GM19438 (cell line): ENCODE measurements around the gene KPNA6.
"Not testable (repeated sequence)": the region's sequence is repeated elsewhere in the genome, so short reads cannot be mapped to it uniquely, and the experiment has no call there.

Experiments
- ATAC-seq: cut with Tn5 transposase; IDR thresholded peaks from one replicate; pipeline ENCODE4 v1.9.1; 2021; ENCODE audit warnings: low read depth; ENCODE audit not compliant: unreplicated experiment

Gene KPNA6

DNA sequence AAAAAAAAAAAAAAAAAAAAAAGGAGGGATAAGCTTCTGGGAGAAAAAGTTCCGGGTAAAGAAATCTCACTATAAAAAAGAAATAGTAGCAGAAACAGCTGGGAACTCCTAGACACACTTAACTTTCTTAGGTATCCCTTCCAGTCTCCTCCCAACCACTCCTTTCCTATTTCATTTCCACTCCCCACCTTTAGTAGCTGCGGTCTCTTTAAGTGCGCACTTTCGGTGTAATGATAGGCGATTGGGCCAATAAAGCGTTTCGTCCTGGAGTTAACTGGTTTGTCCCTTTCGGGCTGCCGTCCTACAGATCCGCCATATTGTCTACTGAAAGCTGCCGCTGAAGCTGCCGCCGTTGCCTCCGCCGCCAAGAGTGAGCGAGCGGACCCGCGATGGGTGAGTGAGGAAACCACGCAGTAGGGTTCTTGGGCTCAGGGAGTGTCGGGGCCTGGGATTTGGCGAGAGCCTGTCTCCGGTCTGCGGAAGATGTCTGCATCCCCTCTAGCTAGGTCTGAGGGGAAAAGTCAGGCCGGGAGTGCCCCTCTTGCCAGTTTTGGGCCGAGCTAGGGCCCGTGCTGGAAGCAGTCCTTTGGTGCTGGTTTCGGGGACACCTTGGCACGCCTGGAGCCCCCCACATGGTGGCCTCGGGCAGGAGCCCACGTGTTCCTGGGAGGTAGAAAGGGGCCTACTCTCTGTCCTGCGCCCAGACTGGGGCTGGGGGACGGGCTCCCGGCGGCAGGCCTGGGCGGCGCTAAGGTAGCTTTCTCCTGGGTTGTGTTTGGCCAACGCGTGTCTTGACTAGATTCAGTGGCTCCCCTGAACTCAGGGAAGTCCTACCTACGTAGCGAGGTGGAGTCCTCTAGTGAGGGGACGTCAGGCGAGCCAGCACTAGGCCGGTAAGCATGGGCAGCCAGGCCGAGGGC, at the start of gene KPNA6:
Gene KPNA6, plus strand, starts transcription at position 315 of the 920 bp plus-strand sequence. Its CDS starts 75 bp downstream, at position 390.
- ATAC-seq = peak; percentile 60

DNA sequence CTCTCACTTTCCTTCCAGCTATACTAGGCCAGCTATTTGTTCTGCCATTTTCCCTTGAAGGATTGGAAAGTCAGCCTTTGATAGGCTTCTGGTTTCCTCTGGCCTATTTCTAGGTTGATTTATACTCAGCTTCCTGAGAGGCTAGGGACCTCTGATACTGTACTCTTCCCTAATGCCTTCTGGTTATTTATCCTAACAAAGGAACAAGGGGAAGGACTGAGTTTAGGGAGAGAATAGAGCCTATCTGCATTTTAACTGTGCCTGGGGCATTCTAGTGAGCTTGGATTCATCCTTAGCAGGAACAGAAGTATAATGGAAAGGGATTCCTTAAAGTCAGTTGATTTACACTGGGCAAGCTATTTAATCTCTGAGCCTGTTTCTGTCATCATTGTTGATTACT, 46.9 kb upstream of the KPNA6 start:
- ATAC-seq = no peak

DNA sequence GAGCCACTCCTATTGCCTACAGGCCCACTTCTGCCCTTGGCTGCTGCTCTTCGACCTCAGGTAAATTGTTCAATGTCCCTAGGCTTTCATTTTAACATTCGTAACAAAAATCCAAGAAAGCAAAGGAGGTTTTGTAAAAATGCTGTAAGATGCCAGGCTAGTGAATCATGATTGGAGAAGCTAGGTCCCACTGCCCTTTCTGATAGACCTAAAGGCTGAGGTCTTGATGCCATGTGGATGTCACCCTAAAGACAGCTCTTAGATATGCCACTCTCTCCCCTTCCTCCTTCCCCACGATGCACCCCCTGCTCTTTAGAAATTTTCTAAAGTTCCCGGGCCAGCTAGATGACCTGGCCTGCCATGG, 45.0 kb upstream of the KPNA6 start:
- ATAC-seq = no peak

DNA sequence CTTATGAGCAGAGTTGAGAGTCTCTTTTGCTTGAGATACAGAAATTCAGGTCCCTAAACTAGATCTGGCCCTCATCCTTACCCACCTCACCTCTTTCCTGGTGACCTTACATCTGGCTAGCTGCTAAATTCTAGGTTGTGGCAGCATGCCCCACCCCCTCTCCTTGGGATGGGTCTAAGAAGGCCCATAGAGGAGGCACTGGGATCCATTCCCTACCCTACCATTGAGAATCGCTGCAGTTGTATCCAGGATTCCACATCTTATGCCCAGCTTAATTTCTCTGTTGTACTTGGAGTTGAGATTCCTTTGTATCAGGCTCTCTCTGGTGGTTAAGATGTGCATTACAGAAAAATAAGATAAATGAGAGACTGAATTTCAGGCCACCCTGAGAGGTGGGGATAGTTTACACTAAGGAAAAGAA, 44.6 kb upstream of the KPNA6 start:
- no peak for ATAC-seq

GRCh38 chr1:32065613-32066488, 42.0 kb upstream of the KPNA6 start:
- ATAC-seq = not testable (repeated sequence)

DNA sequence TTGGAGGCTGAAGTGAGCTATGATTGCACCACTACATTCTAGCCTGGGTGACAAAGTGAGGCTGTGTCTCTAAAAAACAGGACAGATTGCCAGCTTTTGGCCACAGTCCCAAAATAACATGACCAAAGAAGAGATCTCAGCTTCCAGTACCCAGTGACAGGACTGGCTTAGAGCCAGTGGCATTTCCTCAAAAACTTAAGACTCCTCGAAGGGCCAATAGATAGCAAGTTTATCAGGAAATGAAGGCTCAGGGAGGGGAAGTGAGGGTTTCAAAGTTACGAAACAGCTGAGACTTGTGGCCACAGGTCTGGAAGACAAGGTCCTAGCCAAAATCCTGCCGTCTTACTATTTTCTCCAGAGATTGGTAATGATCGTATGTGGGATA, 41.4 kb upstream of the KPNA6 start:
- ATAC-seq = no peak

DNA sequence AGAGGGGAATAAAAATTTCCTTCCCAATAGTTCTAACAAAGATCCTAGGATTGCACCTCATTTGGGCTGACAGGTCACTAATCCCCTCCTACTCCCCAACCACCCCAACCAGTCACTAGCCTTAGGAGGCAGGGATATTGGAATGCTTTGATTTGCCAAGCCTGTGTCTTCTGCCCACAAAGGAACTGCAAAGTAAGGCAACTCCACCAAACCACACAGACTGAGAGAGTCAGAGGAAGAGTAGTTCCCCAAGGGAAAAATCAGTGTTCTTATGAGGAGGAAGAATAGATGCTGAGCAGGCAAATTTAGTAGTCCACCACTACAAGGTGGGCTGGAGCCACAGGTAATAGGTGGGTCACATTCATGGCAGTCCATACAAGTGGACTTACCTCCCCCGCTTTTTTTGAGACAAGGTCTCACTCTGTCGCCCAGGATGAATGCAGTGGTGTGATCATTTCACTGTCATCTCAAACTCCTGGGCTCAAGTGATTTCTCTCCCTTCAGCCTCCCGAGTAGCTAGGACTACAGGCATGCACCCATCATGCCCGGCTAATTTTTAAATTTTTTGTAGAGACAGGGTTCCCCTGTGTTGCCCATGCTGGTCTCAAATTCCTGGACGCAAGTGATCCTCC, 38.8 kb upstream of the KPNA6 start:
- ATAC-seq = no peak

- ATAC-seq = no peak
These were observed 35.9 kb upstream of the KPNA6 start for GRCh38 chr1:32071758-32072621.

- peak; percentile 80 for ATAC-seq
These were observed 35.1 kb upstream of the KPNA6 start, which contains the start of gene TMEM39B for GRCh38 chr1:32072622-32073298. Gene TMEM39B, plus strand, starts transcription at chr1:32072939. Its CDS starts 109 bp downstream, at chr1:32073048.

- ATAC-seq = no peak
These were observed 34.3 kb upstream of the KPNA6 start for GRCh38 chr1:32073299-32074229.

- no peak for ATAC-seq
These were observed 33.0 kb upstream of the KPNA6 start for GRCh38 chr1:32074841-32075240.

DNA sequence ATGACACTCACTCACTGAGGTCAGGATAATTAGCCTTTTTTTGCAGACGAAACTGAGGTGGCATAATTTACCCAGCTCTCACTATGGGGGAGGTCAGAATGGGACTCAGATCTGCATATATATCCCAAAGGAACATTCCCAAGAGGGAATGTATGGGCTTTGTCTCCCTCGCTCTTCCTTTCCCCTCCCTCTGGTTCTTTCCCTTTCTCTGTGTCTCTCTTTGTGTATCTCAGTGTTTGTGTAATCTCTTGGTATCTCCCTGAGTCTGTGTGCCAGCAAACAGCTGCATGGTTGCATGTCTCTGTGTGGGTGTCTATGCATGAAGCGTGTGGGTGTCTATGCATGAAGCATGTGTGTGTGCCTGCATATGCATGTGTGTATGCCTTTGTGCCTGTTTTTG, 30.4 kb upstream of the KPNA6 start:
- no peak for ATAC-seq

GRCh38 chr1:32082022-32082421, 25.8 kb upstream of the KPNA6 start:
- ATAC-seq = no peak

DNA sequence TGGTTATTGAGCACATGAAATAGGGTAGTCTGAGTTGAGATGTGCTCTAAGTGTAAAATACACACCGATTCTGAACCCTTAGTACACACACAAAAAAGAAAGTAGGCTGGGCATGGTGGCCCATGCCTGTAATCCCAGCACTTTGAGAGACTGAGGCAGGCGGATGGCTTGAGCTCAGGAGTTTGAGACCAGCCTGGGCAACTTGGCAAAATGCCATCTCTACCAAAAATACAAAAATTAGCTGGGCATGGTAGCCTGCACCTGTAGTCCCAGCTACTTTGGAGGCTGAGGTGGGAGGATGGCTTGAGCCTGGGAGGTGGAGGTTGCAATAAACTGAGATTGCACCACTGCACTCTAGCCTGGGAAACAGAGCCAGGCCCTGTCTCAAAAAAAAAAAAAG, 21.5 kb upstream of the KPNA6 start:
- not testable (repeated sequence) for ATAC-seq

DNA sequence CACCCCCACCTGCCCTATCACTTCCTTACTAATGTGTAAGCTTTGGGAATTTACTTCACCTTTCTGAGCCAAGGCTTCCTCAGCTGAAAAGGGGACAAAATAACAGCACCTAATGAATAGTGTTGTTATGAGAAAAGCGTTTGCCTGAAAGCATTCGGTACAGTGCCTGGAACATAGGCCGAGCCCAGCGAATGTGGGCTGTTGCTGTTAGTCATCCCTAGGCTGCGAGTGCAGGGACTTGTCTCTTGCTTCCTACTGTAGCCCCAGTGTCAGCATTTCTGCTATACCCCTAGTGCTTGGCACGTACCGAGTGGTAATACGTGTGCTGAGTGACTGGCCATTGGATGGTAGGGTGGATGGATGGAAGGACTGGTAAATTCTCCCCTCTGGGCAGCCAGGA, 16.7 kb upstream of the KPNA6 start:
- ATAC-seq = no peak

DNA sequence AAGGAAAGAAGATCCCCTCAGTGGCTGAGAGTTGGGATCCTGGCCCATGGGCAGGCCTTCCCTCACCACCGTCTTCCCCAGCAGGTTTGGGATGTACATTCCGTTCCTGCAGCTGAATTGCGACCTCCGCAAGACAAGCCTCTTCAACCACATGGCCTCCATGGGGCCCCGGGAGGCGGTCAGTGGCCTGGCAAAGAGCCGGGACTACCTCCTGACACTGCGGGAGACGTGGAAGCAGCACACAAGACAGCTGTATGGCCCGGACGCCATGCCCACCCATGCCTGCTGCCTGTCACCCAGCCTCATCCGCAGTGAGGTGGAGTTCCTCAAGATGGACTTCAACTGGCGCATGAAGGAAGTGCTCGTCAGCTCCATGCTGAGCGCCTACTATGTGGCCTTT, 16.3 kb upstream of the KPNA6 start:
- ATAC-seq = no peak

- no peak for ATAC-seq
These were observed 12.9 kb upstream of the KPNA6 start for GRCh38 chr1:32094746-32095521.

- no peak for ATAC-seq
These were observed 8.4 kb upstream of the KPNA6 start for GRCh38 chr1:32099426-32099825.
